Activated CD4-positive, CD25-positive, alpha-beta regulatory T cell treated with anti-CD3 and anti-CD28 coated beads, Interleukin-2, amount 50 U/mL, for 24 hours (primary cell): Measurements from ENCODE around the gene UBTD1.
"Not testable (repeated sequence)": the region's sequence is repeated elsewhere in the genome, so short reads cannot be mapped to it uniquely, and the experiment has no call there.

Experiments used
- ATAC-seq, 2 donors: fragments of 150-1000 bp; cut with Tn5 transposase; one replicate each; pipeline ENCODE4 v1.10.0; 2021; ENCODE audit warnings: mild to moderate bottlenecking in 1 of 2, moderate library complexity in 1 of 2

Gene UBTD1

GRCh38 chr10:97517096-97517750 is 18.5 kb downstream of the UBTD1 start:
- no peak for ATAC-seq

- no peak for ATAC-seq
Measured at GRCh38 chr10:97517778-97518300, 19.1 kb downstream of the UBTD1 start.

- ATAC-seq, result no peak
Measured at GRCh38 chr10:97518301-97519043, 19.7 kb downstream of the UBTD1 start.

- ATAC-seq, result no peak
Measured at GRCh38 chr10:97519342-97519741, 20.6 kb downstream of the UBTD1 start.

GRCh38 chr10:97520520-97520919 is 21.8 kb downstream of the UBTD1 start:
- no peak for ATAC-seq

GRCh38 chr10:97520978-97521761 is 22.4 kb downstream of the UBTD1 start:
- no peak for ATAC-seq

GRCh38 chr10:97522071-97522470 is 23.3 kb downstream of the UBTD1 start:
- no peak for ATAC-seq

GRCh38 chr10:97522937-97523336 is 24.2 kb downstream of the UBTD1 start:
- ATAC-seq, result no peak

- no peak for ATAC-seq
Measured at GRCh38 chr10:97525086-97525485, 26.4 kb downstream of the UBTD1 start.

GRCh38 chr10:97525683-97526110 is 27.0 kb downstream of the UBTD1 start:
- no peak for ATAC-seq

GRCh38 chr10:97528876-97529275 is 30.2 kb downstream of the UBTD1 start:
- ATAC-seq, result not testable (repeated sequence)

GRCh38 chr10:97529685-97530465 is 31.2 kb downstream of the UBTD1 start:
- ATAC-seq, result no peak

GRCh38 chr10:97531401-97531986 is 32.8 kb downstream of the UBTD1 start:
- ATAC-seq, result no peak

- ATAC-seq, result no peak
Measured at GRCh38 chr10:97532935-97533671, 34.4 kb downstream of the UBTD1 start.

GRCh38 chr10:97533888-97534287 is 35.2 kb downstream of the UBTD1 start:
- no peak for ATAC-seq

- ATAC-seq, result peak; percentile 51 to 67
Measured at GRCh38 chr10:97534746-97535367, 36.1 kb downstream of the UBTD1 start.

GRCh38 chr10:97537186-97537869 is 38.6 kb downstream of the UBTD1 start:
- ATAC-seq, result no peak

GRCh38 chr10:97538411-97538810 is 39.7 kb downstream of the UBTD1 start:
- no peak for ATAC-seq

GRCh38 chr10:97538839-97539238 is 40.1 kb downstream of the UBTD1 start:
- ATAC-seq, result no peak

- no peak for ATAC-seq
Measured at GRCh38 chr10:97539523-97540200, 40.9 kb downstream of the UBTD1 start.
